ENCODE data around the gene LMAN2L.

The LMAN2L gene

DNA sequence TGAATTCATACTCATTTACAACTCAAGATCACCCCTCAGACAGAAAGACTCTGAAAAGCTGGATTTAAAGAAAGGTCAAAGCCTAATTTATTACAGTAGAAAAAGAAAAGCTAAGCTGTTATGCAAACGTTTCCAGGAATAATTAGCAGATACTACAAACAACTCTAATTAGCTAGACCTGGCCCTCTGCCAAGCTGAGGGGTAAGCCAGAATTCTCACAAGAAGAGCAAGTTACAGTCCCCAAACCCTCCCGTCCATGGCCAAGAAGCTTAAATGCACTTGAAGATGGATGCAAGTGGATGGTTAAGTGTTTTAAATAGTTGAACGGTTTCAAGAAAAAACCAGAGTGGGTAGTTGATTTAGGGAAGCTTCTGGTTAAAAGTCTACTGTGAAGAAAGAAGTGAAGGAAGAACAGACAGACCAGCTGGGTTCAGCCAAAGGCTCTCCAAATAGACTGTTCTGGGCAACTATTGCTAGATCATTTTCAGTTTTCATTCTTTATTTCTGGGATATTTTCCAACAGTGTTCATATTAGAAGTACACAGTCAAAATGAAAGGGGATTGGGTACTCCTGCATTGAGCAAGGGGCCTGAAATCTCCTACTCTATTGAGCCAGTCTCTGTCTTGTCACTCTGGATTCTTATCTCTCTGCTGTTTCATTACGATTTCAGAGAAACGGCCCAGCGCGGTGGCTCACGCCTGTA is 4.8 kb downstream of the LMAN2L start:
- H3K4me1 ChIP-seq (ENCODE audit: insufficient read depth, poor library complexity, severe bottlenecking): peaks cover 11% of the 10 kb centered on the region
- TF ChIP-seq, protein P1, sequence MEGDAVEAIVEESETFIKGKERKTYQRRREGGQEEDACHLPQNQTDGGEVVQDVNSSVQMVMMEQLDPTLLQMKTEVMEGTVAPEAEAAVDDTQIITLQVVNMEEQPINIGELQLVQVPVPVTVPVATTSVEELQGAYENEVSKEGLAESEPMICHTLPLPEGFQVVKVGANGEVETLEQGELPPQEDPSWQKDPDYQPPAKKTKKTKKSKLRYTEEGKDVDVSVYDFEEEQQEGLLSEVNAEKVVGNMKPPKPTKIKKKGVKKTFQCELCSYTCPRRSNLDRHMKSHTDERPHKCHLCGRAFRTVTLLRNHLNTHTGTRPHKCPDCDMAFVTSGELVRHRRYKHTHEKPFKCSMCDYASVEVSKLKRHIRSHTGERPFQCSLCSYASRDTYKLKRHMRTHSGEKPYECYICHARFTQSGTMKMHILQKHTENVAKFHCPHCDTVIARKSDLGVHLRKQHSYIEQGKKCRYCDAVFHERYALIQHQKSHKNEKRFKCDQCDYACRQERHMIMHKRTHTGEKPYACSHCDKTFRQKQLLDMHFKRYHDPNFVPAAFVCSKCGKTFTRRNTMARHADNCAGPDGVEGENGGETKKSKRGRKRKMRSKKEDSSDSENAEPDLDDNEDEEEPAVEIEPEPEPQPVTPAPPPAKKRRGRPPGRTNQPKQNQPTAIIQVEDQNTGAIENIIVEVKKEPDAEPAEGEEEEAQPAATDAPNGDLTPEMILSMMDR (IDR thresholded peaks at IDR 0.05; ENCODE audit: poor library complexity, severe bottlenecking): no peak
- peaks cover 70% of the 10 kb centered on the region for H3K36me3 ChIP-seq (ENCODE audit: low read depth)
- H3K27me3 ChIP-seq (ENCODE audit: insufficient read depth, poor library complexity, severe bottlenecking): no peaks in the 10 kb centered on the region
- H3K27ac ChIP-seq (ENCODE audit: poor library complexity, severe bottlenecking): no peak overlapping the region
- DNase-seq (ENCODE audit: low spot score) (no peak), ATAC-seq (ENCODE audit: low read depth) (no peak)
- H3K4me3 ChIP-seq (ENCODE audit: severe bottlenecking): no peak overlapping the region
- H3K9me3 ChIP-seq (ENCODE audit: severe bottlenecking): no peaks in the 10 kb centered on the region

DNA sequence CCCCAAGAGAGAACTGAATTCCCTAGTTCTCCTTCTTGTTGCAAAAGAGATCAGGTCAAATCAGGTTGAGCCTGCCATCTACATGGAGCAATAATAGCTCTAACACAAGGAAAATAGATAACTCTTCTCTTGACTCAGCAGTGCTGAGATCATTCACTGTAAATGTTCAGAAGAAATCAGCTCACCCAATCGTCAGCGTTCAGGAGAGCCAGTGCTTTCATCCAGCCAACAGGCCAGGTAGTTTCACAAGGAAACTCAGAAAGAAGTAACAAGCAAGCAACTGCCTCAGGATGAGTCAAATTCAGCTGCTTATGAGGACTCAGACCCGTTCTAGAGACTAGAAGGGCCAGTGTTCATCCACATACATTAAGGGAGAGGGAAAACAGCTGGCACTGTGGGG is 5.9 kb downstream of the LMAN2L start:
- Histone ChIP-seq H3K4me3 (ENCODE audit: severe bottlenecking) (no peak overlapping the region), H3K9me3 (ENCODE audit: severe bottlenecking) (no peaks in the 10 kb centered on the region), H3K36me3 (ENCODE audit: low read depth) (peaks cover 81% of the 10 kb centered on the region), H3K27ac (ENCODE audit: poor library complexity, severe bottlenecking) (no peak overlapping the region), H3K27me3 (ENCODE audit: insufficient read depth, poor library complexity, severe bottlenecking) (no peaks in the 10 kb centered on the region), H3K4me1 (ENCODE audit: insufficient read depth, poor library complexity, severe bottlenecking) (peaks cover 9% of the 10 kb centered on the region)
- TF ChIP-seq, protein P1 (IDR thresholded peaks at IDR 0.05; ENCODE audit: poor library complexity, severe bottlenecking): no peak
- no peak for DNase-seq (ENCODE audit: low spot score)
- ATAC-seq (ENCODE audit: low read depth): no peak

DNA sequence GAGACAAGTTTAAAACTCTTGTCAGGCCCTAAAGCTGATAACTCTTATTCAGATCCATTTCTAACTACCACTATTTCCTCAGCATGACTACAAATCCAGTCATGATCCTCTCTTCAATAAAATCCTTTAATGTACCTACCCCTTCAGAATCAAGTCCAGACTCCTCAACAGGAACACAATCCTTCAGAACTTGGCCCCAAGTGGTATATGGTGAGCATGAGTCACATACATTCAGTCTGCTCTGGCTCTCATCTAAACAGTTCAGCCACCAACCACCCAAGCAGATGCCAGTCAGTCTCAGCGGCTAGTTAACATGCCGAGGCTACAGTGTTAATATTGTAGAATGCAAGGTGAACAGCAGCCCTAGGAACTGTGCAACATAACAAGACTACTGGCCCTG is 9.7 kb downstream of the LMAN2L start:
- peak; percentile 79 for ATAC-seq (ENCODE audit: low read depth)

DNA sequence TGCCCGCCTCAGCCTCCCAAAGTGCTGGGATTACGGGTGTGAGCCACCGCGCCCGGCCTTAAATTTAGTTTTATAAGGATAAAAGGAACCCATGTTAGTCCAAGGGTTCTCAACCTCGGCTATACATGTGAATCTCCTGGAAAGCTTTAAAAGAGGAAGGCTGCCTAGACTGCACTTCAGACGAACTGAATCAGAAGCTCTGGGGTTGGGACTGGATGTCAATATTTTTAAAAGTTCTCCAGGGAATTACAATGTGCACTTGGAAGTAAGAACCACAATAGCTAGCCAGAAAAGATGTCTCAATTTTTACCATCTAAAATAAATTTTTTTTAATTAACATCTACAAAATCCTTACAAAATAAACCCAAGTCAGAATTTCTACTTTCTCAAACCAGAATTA is 10.1 kb downstream of the LMAN2L start:
- Histone ChIP-seq H3K27me3 (ENCODE audit: insufficient read depth, poor library complexity, severe bottlenecking) (no peaks in the 10 kb centered on the region), H3K36me3 (ENCODE audit: low read depth) (peaks cover 83% of the 10 kb centered on the region), H3K4me1 (ENCODE audit: insufficient read depth, poor library complexity, severe bottlenecking) (no peaks in the 10 kb centered on the region), H3K9me3 (ENCODE audit: severe bottlenecking) (no peaks in the 10 kb centered on the region), H3K27ac (ENCODE audit: poor library complexity, severe bottlenecking) (peak overlapping the region; percentile 18), H3K4me3 (ENCODE audit: severe bottlenecking) (no peak overlapping the region)
- DNase-seq (ENCODE audit: low spot score) (no peak), ATAC-seq (ENCODE audit: low read depth) (no peak)
- TF ChIP-seq, protein P1 (IDR thresholded peaks at IDR 0.05; ENCODE audit: poor library complexity, severe bottlenecking): no peak

More for the DNA sequence above, 9.7 kb downstream of the LMAN2L start:
- no peaks in the 10 kb centered on the region for H3K9me3 ChIP-seq (ENCODE audit: severe bottlenecking)
- peaks cover 88% of the 10 kb centered on the region for H3K36me3 ChIP-seq (ENCODE audit: low read depth)
- no peaks in the 10 kb centered on the region for H3K4me1 ChIP-seq (ENCODE audit: insufficient read depth, poor library complexity, severe bottlenecking)
- DNase-seq (ENCODE audit: low spot score): no peak
- peak overlapping the region; percentile 18 for H3K27ac ChIP-seq (ENCODE audit: poor library complexity, severe bottlenecking)
- TF ChIP-seq, protein P1 (IDR thresholded peaks at IDR 0.05; ENCODE audit: poor library complexity, severe bottlenecking): no peak
- H3K4me3 ChIP-seq (ENCODE audit: severe bottlenecking): no peak overlapping the region
- no peaks in the 10 kb centered on the region for H3K27me3 ChIP-seq (ENCODE audit: insufficient read depth, poor library complexity, severe bottlenecking)

DNA sequence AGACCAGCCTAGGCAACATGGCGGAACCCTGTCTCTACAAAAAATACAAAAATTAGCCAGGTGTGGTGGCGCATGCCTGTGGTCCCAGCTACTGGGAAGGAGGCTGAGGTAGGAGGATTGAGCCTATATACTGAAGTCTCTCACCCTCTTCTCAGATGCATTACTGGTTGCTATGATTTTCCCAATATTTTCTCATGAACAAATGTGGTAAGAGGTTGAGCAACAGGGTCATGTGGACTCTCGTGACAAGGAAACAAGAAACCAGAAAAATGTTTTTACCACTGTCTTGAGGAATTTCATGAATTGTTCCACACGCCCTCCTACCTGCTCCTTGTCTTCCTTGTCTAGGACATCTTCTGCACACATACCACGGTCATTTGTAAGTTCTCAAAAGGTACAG is 12.4 kb downstream of the LMAN2L start:
- no peak overlapping the region for H3K4me3 ChIP-seq (ENCODE audit: severe bottlenecking)
- DNase-seq (ENCODE audit: low spot score) (no peak), ATAC-seq (ENCODE audit: low read depth) (no peak)
- H3K27ac ChIP-seq (ENCODE audit: poor library complexity, severe bottlenecking): no peak overlapping the region
- no peaks in the 10 kb centered on the region for H3K9me3 ChIP-seq (ENCODE audit: severe bottlenecking)
- H3K36me3 ChIP-seq (ENCODE audit: low read depth): peaks cover 71% of the 10 kb centered on the region
- no peaks in the 10 kb centered on the region for H3K4me1 ChIP-seq (ENCODE audit: insufficient read depth, poor library complexity, severe bottlenecking)
- TF ChIP-seq, protein P1 (IDR thresholded peaks at IDR 0.05; ENCODE audit: poor library complexity, severe bottlenecking): no peak
- H3K27me3 ChIP-seq (ENCODE audit: insufficient read depth, poor library complexity, severe bottlenecking): no peaks in the 10 kb centered on the region

All from RWPE2 (cell line).